ENCODE results near the gene ZNF558. TPM values are rescaled to one million over a fixed set of nuclear protein-coding genes. Genes with fewer than 3 reads are reported as not detected.

Gene ZNF558
- total RNA-seq, 1 experiment from 2014 or later, result 30.2 TPM

- no peak overlapping the region for H4K8ac ChIP-seq (replicated peaks; ENCODE audit: insufficient read length, low read depth, low read length)
- H3K4ac ChIP-seq (ENCODE audit: low read depth, low read length), result no peak overlapping the region
- no peak overlapping the region for H2BK15ac ChIP-seq (ENCODE audit: low read depth, low read length)
- H3K18ac ChIP-seq (ENCODE audit: insufficient read length, low read depth, low read length), result no peak overlapping the region
- DNase-seq, result no peak
- no peak overlapping the region for H2AK5ac ChIP-seq (ENCODE audit: insufficient read length, low read length)
- no peaks in the 10 kb centered on the region for H3K79me2 ChIP-seq (ENCODE audit: insufficient read depth, low read length)
- H2BK5ac ChIP-seq (ENCODE audit: insufficient read length, low read length), result no peak overlapping the region
- H2BK120ac ChIP-seq (ENCODE audit: low read depth, low read length, poor library complexity, severe bottlenecking), result no peak overlapping the region
- Mint-ChIP-seq H3K27me3 (ENCODE audit: low read depth) (no peaks in the 10 kb centered on the region; the same call in none of the 2 replicates), H3K9me3 (peaks cover 72 to 90% of the 10 kb centered on the region in 2 experiments), H3K36me3 (ENCODE audit: insufficient read depth in 1 of 3, low read depth in 3 of 3) (peaks cover 92 to 100% (median 96%) of the 10 kb centered on the region in 3 experiments), H3K27ac (no peak overlapping the region), H3K4me3 (no peak overlapping the region), H3K4me1 (no peaks in the 10 kb centered on the region)
- WGBS (ENCODE audit: extremely low coverage, insufficient read length, low lambda C conversion rate), result no CpG with 5 or more reads among the region's 5 CpGs
- H4K5ac ChIP-seq (ENCODE audit: insufficient read length, low read depth, low read length), result no peak overlapping the region
- H3K9me3 ChIP-seq (ENCODE audit: control insufficient read depth, low read depth, low read length), result peaks cover 11% of the 10 kb centered on the region
- H3K23me2 ChIP-seq (ENCODE audit: insufficient read length, low read depth, low read length, poor library complexity, severe bottlenecking), result no peaks in the 10 kb centered on the region
- no peaks in the 10 kb centered on the region for H3K27me3 ChIP-seq (ENCODE audit: insufficient read depth, low read length)
- no peak overlapping the region for H3K27ac ChIP-seq (ENCODE audit: insufficient read length, low read depth, low read length)
- no peaks in the 10 kb centered on the region for H3K79me1 ChIP-seq (ENCODE audit: insufficient read depth, low read depth, low read length, poor library complexity, severe bottlenecking)
- no peaks in the 10 kb centered on the region for H4K20me1 ChIP-seq (ENCODE audit: control insufficient read depth, insufficient read depth, insufficient read length)
- H2BK12ac ChIP-seq (ENCODE audit: insufficient read length, low read depth, low read length), result no peak overlapping the region
- H4K91ac ChIP-seq (ENCODE audit: insufficient read length, low read depth, low read length), result no peak overlapping the region
- H3K56ac ChIP-seq (ENCODE audit: insufficient read length, low read depth, low read length), result no peak overlapping the region
- no peak for TF ChIP-seq CTCF (conservative IDR thresholded peaks at IDR 0.05)
- no peak overlapping the region for H3K23ac ChIP-seq (ENCODE audit: insufficient read length, low read depth, low read length)
- no peak overlapping the region for H2AFZ ChIP-seq (ENCODE audit: low read length)
- H2BK20ac ChIP-seq (ENCODE audit: low read depth, low read length, poor library complexity, severe bottlenecking), result no peak overlapping the region
- no peaks in the 10 kb centered on the region for H3K4me1 ChIP-seq (ENCODE audit: insufficient read depth, low read length)
- no peak overlapping the region for H3T11ph ChIP-seq (ENCODE audit: low read length)
- no peak overlapping the region for H3K4me2 ChIP-seq (ENCODE audit: insufficient read depth, insufficient read length, low read length)
- H3K9ac ChIP-seq (ENCODE audit: extremely low read depth, insufficient read length, low read length), result no peak overlapping the region
- no peak overlapping the region for H3K14ac ChIP-seq (ENCODE audit: insufficient read depth, low read length)
Measured at GRCh38 chr19:8821748-8822241, 10.3 kb downstream of the ZNF558 start.

All from H9 (cell line).